HPDE6-E6E7 (cell line): ENCODE measurements around the gene BFSP1.
A peak's percentile ranks its signal among the peaks of the same experiment; 100 is the strongest.

Experiments
- DNase-seq: peaks from one replicate; pipeline ENCODE4 v3.0.0; 2011; ENCODE audit warnings: missing footprints; ENCODE audit errors: extremely low spot score

Gene BFSP1

DNA sequence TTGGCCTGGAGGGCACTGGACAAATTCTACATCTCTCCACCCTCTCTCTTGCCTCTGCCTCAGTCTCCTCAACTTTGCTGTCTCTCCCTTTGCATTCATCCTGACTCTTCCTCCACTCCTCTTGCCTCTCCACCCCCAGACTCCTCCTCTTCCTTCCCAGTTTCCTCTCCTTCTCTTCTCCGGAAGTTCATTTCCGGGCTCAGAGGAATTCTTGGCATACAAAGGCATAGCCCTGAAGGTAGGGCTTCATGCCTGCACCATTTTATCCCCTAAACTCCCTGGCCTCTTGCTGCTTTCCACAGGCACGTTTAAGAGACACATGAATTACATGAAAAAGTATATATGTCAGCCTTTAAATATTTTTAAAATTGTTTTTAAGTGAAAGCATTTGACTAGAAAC is 10.6 kb downstream of the BFSP1 start:
- DNase-seq, result no peak

DNA sequence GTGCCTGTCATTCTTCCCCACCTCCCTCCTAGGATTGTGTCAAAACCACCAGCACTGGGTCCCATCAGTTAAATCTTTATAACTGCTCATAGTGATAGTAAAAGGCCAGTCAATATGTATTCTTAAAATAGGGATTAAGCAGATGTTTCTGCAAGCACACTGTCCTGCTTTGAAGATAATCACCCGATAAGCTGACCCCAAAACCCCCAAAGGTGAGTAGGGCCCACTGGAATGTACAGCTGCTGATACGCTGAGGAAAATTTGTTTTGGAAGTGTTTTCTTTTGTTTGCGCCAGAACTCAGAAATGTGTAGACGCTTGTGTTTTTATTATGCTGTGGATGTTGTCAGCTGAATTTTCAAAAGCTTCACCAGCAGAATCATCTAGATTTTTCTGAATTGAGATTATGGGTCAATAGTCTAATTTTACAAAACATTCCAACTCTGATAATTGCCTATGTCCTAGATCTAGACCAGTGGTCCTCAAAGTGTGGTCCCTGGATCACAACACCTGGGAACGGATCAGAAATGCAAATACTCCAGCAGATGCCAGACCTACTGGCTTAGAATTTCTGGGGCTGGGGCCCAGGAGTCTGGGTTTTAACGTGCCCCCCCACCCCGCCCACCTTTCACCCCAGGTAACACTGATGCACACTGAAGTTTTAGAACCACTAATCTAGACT is 11.4 kb downstream of the BFSP1 start:
- DNase-seq, result no peak

DNA sequence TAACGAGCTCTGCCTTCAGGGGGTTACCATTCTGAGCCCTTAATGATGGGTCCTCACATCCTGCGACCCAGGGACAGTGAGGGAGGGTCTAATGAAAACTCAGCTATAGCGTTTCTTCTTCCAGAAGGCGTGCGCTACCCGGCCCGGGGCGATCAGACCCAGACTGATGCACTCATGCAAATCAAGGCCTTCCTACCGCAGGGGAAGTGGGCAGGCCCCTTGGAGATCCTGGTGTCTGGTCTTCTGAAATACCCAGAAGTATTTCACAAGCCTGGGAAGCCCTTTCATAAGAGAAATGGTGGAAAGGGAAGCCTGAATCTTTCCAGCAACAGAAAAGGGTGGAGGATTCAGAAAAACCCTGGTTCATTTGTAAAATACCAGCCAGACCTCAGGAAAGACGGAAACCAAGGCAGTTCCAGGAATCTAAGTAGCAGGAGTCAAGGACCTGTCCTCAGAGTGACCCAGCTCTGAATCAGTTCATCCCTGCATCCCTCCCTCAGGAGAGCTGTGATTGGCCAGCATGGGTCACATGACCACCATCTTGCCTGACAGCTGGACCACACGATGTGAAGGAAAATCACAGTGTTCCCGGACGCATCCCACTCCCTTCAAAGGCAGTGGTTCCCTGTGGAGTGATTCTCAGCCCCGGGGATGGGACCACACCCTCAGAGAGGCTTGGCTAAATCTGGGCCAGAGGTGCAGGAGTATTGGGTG is 12.7 kb downstream of the BFSP1 start:
- DNase-seq, result no peak

DNA sequence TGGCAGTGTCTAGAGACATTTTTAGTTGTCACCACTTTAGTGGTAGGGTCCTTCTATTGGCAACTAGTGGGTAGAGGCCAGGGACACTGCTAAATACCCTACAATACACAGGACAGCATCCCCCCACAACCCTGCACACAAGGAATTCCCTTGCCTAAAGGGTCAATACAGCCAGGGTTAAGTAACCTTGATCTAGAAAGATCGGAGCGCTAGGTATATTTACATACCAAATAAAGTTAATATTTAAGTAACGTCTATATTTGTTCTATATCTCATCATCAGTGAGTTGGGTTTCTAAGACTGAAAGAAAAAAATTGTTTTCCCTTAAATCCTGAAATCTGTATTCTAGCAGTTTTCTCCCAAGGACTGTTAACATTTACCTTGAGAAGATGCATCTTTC is 16.1 kb downstream of the BFSP1 start:
- no peak for DNase-seq

DNA sequence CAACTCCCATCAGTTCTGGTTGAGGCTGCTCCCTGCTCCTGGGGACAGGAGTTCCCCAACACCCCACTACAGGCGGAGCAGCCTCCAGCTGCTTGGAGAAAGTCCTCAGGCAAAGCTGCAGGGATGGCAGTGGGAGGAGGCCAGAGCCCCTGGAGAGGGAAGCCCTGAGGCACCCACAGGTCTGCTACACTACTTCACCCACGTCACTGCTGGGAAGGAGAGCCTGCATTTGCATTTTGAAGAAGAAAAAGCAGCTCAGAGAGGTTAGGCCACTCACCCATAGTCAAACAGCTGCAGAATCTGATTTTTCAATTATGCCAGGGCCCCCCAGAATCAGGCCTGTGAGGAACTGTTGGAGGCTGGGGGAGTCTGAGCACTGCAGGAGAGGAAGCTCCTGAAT is 17.2 kb downstream of the BFSP1 start:
- no peak for DNase-seq

DNA sequence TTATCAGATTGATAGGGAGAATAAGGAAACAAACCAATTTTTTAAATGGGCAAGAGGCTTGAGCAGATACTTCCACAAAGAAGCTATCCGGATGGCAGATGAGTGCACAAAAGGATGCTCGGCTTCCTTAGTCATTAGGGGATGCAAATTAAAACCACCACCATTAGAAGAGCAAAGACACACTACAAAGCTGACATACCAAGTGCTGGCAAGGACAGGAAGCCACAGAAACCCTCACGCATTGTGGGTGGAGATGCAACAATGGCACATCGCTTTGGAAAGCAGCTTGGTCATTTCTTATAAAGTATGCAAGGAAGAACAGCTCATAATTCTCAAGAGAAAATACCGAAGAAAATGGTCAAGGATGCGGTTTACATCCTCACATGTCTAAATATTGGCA is 19.8 kb downstream of the BFSP1 start:
- no peak for DNase-seq

DNA sequence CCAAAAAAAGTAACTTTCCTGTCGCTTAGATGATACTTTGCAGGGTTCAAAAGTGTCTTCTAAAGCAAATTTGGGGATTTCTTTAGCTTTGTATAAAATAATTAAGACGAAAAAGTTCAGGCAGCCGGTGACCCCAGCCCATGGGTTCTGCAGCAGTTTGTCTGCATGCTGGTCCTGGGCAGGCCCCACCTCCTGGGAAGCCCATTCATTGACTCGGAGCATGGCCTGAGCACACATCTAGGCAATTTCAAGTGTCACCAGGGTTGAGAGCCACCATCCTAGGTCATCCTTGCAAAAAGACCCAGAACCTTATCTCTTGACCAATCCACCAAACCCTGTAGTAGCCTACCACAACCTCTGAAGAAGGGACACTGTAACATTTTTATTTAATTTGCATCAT is 20.6 kb downstream of the BFSP1 start:
- no peak for DNase-seq

DNA sequence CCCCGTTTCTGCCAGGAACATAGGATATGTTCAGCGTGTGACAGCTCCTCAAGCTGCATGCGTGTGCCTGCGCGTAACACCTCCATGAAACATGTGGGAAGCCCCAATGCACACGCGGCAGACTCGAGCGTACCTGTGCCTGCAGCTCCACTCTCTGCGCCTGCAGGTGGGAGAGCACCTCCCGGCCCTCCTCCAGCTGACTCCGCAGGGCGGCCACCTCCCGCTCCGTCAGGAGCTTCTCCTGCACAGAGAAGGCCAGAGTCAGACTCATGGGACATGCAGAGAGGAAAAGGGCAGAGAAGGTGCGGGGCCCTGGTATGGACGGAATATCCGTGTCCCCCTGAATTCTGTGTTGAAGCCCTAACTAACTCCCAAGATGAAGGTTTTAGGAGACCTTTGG is 22.4 kb downstream of the BFSP1 start:
- no peak for DNase-seq

DNA sequence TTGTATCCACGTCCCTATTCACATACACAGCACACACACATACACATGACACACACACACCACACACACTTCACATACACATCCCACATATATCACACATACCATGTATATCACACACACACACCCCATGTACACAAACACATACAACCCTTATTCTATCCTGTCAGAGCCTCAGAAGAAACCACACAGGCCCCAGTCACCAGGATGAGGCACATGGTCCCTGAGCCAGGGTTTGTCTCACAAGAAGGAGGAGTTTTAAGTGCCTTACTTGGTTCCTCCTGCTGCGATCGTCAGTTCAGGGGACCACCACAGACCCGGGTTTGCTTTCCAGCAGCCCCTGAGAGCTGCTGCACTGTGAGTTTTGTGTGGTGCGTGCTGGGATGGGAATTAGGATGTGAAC is 23.6 kb downstream of the BFSP1 start:
- no peak for DNase-seq

DNA sequence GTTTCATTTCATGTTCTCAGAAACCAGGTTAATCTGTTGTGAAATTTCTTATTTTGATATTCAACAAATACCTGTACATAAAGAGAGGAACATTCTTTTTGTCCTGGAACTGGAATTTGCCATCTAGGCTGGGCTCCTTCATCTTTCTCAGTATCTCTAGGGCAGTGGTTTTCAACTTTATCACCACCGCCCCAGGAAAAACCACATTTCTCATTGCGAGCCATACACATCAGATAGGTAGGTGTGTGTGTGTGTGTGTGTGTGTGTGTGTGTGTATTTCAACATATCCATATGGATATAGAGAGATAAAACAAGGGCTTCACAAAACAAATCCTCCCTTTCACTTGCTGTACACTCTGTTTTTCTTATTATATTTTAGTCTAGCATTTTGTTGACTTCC is 24.1 kb downstream of the BFSP1 start:
- DNase-seq, result no peak

DNA sequence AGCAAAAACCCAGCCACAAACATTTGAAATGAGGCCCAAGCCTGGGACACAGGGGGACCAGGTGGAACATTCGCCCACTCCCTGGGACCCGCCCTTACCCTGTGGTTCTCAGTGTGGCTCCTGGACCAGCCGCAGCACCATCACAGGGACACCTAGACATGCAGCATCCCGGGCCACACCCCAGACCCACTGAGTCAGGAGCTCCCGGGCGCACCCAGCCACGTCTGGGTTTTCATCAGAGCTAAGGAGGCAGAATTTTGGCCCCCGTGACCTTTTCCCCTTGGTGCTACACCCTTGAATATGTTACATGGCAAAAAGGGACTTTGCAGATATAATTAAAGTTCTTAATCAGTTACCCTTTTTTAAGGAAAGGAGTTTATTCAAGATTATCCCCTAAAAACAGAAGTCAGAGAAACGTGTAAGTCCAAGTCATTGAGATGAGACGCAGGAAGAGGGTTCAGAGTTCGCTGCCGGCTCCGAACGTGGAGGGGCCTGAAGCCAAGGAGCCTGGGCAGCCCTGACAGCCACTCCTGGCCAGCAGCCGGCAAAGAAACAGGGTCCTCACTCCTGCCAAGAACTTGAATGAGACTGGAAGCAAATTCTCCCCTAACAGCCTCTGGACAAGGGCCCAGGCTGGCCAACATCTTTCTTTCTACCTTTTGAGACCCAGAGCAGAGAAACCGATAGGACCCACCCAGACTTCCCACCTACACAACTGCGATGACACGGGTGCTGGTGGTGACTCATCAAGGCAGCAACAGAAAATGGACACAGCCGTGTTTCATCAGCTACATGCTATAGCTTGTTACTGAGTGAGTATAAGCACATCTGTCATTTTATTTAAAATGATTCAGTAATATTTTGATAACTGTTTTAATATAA is 25.3 kb downstream of the BFSP1 start:
- peak; percentile 97 for DNase-seq

DNA sequence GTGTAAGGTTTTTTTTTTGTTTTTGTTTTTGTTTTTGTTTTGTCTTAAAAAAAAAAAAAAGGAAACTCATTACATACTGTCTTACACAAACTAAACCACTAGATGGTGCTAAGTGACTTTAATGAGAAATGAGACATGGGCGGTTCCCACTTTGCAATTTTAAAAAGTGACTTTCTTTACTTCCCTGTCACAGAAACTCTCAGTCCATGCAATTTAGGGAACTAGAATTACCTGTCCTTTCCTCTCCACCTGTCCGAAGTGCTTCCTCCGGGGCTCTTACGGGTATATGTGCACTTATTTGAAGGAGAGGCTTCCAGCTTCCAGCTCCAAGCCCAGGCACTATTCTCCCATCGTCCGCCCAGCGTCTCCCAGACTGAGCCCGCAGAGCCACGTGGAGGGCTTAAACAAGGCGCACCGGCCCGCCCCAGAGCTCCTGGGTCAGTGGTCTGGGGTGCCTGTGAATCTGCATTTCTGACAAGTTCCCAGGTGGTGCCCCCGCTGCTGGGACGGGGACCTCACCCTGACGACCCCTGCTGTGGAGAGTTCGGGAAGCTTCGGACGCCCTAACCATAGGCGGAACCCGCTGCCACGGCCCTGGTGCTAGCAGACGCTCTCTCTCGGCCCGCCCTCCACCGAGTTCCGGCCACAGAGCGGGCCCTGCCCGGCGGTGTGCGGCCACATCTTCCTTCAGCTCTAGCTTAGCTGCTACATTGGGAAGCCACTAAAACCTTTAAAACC is 26.1 kb downstream of the BFSP1 start:
- DNase-seq, result peak; percentile 68

DNA sequence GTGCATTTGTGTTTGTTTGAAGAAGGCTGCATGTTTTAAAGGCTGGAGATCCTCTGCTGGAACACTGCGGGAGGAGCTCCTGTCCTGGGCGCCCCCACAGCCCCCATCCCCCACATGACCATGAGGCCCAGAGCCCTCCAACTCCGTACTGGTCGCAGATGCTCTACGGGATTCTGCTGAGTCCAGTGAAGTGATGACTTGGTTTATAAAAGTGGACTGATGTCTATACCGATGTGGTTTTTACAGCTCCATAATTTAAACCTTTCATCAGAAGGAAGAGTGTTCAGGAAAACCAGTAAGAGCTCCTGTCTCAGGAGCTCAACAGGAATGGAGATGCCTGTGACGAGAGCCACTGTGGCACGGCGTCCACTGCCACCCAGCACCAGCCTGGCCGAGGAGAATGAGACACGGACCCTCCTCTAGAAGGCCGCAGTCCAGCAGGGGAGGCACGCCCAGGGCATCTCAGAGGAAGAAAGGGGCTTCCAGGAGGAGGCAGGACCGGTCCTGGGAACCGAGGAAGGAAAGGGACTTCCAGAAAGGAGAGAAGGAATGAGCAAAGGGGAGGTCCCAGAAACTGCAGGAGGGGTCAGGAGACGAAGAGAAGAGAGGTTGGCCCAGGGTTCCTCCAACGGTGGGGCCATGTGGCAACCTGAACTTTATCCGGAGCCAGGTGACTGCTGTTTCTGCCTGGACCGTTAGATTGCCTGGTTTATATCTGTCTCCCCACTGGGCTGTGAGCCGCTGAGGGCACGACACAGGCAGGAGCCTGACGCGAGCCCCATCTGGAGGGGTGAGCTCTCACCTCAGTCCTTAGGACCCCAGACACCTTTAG is 26.9 kb downstream of the BFSP1 start:
- DNase-seq, result no peak

DNA sequence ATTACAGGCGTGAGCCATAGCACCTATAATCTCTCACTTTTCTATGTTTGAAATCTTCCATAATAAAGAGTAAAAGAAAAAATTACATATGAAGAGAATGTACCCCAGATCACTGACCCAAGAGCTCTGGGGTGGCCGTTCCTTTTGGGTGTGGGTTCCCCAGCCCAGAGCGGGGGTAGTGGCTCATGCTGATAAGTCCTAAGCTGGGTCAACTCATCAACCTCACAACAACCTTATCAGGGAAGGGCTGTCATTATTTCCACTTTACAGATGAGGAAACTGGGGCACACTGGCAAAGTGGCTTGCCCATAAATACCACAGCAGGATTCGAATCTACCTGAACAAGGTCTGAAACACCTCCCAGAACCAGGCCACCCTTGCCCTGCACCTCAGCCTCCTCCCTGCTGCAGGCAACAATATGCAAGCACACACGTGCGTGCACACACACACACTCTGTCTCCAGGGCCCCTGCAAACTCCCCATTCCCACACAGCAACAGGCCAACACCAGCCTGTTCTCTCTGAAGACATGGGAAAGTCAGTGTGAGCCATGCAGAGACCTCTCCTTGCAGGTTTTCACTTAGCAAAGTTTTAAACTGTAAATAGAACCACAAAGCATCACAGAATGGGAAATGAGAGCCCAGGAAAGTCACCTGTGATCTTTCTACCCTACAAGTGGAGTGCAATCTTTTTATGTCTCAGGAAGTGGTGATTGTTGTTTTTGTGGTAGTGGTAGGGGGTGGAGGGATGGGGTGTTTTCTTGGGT is 27.7 kb downstream of the BFSP1 start:
- no peak for DNase-seq

DNA sequence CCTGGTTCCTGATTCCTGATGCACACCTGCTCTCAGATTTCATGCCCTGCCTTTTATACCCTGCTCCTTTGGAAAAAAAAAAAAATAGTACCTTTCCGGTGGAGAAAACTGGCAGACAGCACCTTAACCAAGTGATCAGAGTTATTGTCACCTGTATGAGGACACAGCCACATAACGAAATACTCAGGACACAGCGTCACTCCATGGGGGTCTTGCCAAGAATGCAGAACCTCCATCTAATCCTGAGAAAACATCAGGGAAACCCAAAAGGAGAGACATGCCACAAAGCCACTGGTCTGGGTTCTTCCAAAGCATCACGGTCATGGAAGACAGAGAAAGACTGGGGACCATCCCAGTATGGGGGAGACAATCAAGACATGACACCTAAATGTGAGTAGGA is 29.1 kb downstream of the BFSP1 start:
- DNase-seq, result no peak

DNA sequence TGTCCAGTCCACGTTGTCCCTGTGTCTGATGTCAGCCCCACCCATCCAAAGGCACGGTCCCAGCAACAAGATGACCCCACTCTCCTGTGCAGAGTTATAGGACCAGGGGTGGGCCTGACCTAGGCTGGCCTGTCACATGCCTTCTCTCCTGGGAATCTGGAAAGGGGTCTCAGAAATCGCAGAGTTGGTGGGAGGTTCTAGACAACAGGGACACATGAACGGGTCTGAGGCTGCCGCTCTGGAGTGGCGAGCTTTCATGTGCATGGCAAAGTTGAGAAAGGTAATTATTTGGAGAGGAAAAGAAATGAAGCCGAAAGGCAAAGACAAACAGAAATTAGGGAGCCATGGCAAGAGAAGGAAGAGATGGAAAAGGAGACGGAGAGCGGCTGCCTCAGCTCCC is 29.5 kb downstream of the BFSP1 start:
- DNase-seq, result no peak

DNA sequence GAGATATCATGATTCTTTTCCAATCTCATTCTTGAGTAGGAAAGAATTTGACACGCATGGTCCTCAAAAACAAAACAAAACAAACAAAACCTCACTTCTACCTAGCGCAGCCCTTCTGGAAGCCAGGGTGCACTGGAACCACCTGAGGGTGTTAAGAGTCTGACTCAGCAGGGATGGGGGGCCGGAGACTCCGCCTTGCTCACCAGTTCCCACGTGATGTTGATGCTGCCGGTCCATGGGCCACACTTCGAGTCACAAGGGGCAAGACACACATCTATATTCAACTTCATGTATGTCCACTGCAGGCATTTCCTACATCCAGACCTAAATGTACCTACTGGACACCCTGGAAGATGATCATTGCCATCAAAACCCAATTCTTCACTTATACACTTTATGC is 30.4 kb downstream of the BFSP1 start:
- DNase-seq, result no peak

DNA sequence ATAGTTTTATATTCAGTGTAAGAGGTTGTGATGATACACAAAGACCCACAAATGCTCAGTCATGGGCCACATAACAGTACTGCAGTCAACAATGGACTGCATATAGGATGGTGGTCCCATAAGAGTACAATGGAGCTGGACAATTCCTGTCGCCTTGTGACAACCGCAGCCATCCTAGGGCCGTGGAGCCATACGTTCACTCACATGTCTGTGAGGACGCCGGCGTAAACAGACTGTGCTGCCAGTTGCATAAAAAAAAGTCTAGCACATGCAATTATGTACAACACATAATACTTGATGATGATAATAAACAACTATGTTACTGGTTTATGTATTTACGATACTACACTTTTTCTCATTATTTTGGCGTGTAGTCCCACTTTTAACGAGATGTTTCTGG is 30.9 kb downstream of the BFSP1 start:
- no peak for DNase-seq

DNA sequence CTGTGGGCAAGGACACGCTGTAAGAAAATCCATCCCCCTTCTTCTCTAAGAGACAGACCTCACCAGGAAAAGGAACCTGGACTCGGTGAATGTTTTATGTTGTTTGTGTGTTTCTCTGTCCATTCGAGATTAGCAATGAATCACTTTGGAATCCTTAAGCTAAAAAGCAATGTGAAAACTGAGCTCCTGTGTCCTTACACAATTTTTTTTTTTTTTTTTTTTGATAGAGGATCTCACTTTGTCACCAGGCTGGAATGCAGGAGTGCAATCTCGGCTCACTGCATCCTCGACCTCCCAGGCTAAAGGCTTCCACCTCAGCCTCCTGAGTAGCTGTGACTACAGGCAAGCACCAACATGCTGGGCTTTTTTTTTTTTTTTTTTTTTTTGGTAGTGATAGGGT is 32.1 kb downstream of the BFSP1 start:
- DNase-seq, result no peak

DNA sequence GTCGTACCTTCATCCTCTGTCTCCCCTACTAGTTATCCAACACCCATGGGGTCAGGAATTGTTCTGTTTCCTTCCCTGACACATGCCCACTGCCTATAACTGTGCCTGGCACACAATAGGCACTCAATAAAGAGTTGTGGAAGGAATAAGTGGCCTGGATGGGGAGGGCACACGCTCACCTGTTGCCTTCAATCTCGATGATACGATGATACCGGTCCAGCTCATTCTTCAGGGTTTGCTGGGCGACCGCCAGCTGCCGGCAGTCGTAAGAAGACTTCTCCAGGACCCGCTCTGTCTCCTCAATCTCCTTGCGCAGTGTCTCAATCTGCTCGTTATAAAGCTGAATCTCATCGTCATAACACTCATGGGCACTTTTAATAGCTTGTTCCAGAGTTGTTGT is 32.5 kb downstream of the BFSP1 start:
- DNase-seq, result no peak
